A549 (cell line): ENCODE results near the gene ALAS1. TPM values are rescaled to one million over a fixed set of nuclear protein-coding genes. Genes with fewer than 3 reads are reported as not detected.

Experiments used
- ATAC-seq, 2 experiments: fragments of 200-7000 bp in 1 of 2; fragments of >200 bp in 1 of 2; cut with Nextera tagmentation in 1 of 2; cut with Tn5 transposase in 1 of 2; 3 replicates each; pipeline versions ENCODE4 v1.8.0 to v1.9.1; 2018 to 2020; ENCODE audit warnings: mild to moderate bottlenecking in 1 of 2, moderate library complexity in 1 of 2
- CTCF ChIA-PET: fragments of 300-600 bp; sonication (Branson Sonifier 250); formaldehyde crosslinking; extraction: SDS; loops from one replicate; lab custom pipeline; 2021; ENCODE audit warnings: antibody characterized with exemption, inconsistent platforms; lab: Yijun Ruan, JAX
- POLR2A ChIA-PET: fragments of 350-600 bp; formaldehyde crosslinking; extraction: SDS; loops from one replicate; lab custom pipeline; 2021; ENCODE audit warnings: antibody characterized with exemption, inconsistent platforms; lab: Yijun Ruan, JAX
- DNase-seq, 2 experiments: peaks; one replicate each; pipeline versions ENCODE4 v3.0.0 to v3.0.0-alpha.2; 2011 to 2016; ENCODE audit warnings: low read depth in 1 of 2, low spot score in 1 of 2
- FAIRE-seq: peaks from 2 replicates; lab custom pipeline; 2011; peaks lifted over from hg19 to GRCh38; lab: Jason Lieb, UNC
- H3K27ac ChIP-seq, 2 experiments: fragments of >200 bp; sonication (Bioruptor Twin); formaldehyde crosslinking; 3 replicates each; pipeline ENCODE4 v1.5.1; 2016 to 2017
- H3K4me1 ChIP-seq: fragments of >200 bp; sonication (Bioruptor Twin); formaldehyde crosslinking; 3 replicates; pipeline ENCODE4 v1.6.1; 2016
- H3K4me2 ChIP-seq: fragments of >200 bp; sonication (Bioruptor Twin); formaldehyde crosslinking; 3 replicates; pipeline ENCODE4 v1.6.1; 2016
- H3K4me3 ChIP-seq: fragments of >200 bp; sonication (Bioruptor Twin); formaldehyde crosslinking; 3 replicates; pipeline ENCODE4 v1.5.1; 2016
- H3K9me3 ChIP-seq: fragments of >200 bp; sonication (Bioruptor Twin); formaldehyde crosslinking; 3 replicates; pipeline ENCODE4 v1.6.1; 2016
- CBX8 ChIP-seq: fragments of 200-600 bp; sonication (generic); IDR thresholded peaks from 2 replicates; pipeline ENCODE4 v1.6.1; 2016
- CHD2 ChIP-seq: fragments of 150-350 bp; IDR thresholded peaks from 2 replicates; pipeline ENCODE4 v1.6.1; 2014; ENCODE audit warnings: low read length; ENCODE audit not compliant: partially characterized antibody
- FOSL2 ChIP-seq, 2 experiments: fragments of 450-650 bp in 1 of 2; fragments of >200 bp in 1 of 2; sonication (Bioruptor Twin) in 1 of 2; formaldehyde crosslinking; IDR thresholded peaks; 2 replicates each; pipeline versions ENCODE4 v1.5.0 to v1.6.1; 2016 to 2020; ENCODE audit warnings: mild to moderate bottlenecking in 1 of 2, moderate library complexity in 1 of 2
- FOXS1 ChIP-seq: fragments of 250-450 bp; sonication (Bioruptor Pico); IDR thresholded peaks from 2 replicates; pipeline ENCODE4 v1.5.0; 2020; ENCODE audit warnings: mild to moderate bottlenecking, moderate library complexity
- HEYL ChIP-seq: fragments of 250-450 bp; sonication (Bioruptor Pico); IDR thresholded peaks from 2 replicates; pipeline ENCODE4 v1.8.0; 2021; ENCODE audit warnings: mild to moderate bottlenecking, moderate library complexity
- HMGXB4 ChIP-seq: fragments of 250-450 bp; sonication (Bioruptor Pico); IDR thresholded peaks from 2 replicates; pipeline ENCODE4 v1.5.0; 2021; ENCODE audit warnings: mild to moderate bottlenecking, moderate library complexity, borderline replicate concordance
- HOXB5 ChIP-seq: fragments of 250-450 bp; sonication (Bioruptor Pico); IDR thresholded peaks from 2 replicates; pipeline ENCODE4 v1.5.0; 2020; ENCODE audit warnings: mild to moderate bottlenecking, moderate library complexity
- KDM1A ChIP-seq: fragments of 200-600 bp; sonication (generic); IDR thresholded peaks from 2 replicates; pipeline ENCODE4 v1.6.1; 2016; ENCODE audit warnings: low read depth, mild to moderate bottlenecking
- KDM5A ChIP-seq: fragments of 200-600 bp; sonication (generic); IDR thresholded peaks from 2 replicates; pipeline ENCODE4 v1.6.1; 2016; ENCODE audit warnings: antibody characterized with exemption, mild to moderate bottlenecking
- MAFK ChIP-seq: fragments of 450-650 bp; IDR thresholded peaks from 2 replicates; pipeline ENCODE4 v1.6.1; 2014; ENCODE audit not compliant: partially characterized antibody
- MYC ChIP-seq: IDR thresholded peaks from 2 replicates; pipeline ENCODE4 v1.6.1; 2012; ENCODE audit warnings: mild to moderate bottlenecking, inconsistent platforms, low read length, improper control_type of control experiment, borderline replicate concordance
- NPAS2 ChIP-seq: fragments of 250-450 bp; sonication (Bioruptor Pico); IDR thresholded peaks from 2 replicates; pipeline ENCODE4 v1.8.0; 2022; ENCODE audit warnings: mild to moderate bottlenecking, moderate library complexity, borderline replicate concordance
- PHF8 ChIP-seq: fragments of 200-600 bp; sonication (generic); IDR thresholded peaks from 2 replicates; pipeline ENCODE4 v1.6.1; 2016; ENCODE audit warnings: low read depth, mild to moderate bottlenecking, antibody characterized with exemption, moderate library complexity, borderline replicate concordance
- POLR2AphosphoS2 ChIP-seq: conservative IDR thresholded peaks from 2 replicates; pipeline ENCODE4 v1.6.1; 2012; ENCODE audit warnings: low read length, improper control_type of control experiment, inconsistent platforms
- RAD21 ChIP-seq, 2 experiments: fragments of >200 bp in 1 of 2; sonication (Bioruptor Twin) in 1 of 2; formaldehyde crosslinking in 1 of 2; IDR thresholded peaks in 1 of 2; conservative IDR thresholded peaks in 1 of 2; 2 replicates in 1 of 2; 3 replicates in 1 of 2; pipeline ENCODE4 v1.6.1; 2012 to 2018; ENCODE audit warnings: inconsistent platforms in 1 of 2
- SMC3 ChIP-seq: fragments of >200 bp; sonication (Bioruptor Twin); formaldehyde crosslinking; IDR thresholded peaks from 3 replicates; pipeline ENCODE4 v1.6.1; 2018; ENCODE audit warnings: inconsistent platforms
- USF2 ChIP-seq: fragments of 450-650 bp; IDR thresholded peaks from 2 replicates; pipeline ENCODE4 v1.6.1; 2014; ENCODE audit warnings: antibody characterized with exemption
- ZFP36 ChIP-seq: fragments of 450-650 bp; IDR thresholded peaks from 2 replicates; pipeline ENCODE4 v1.6.1; 2014; ENCODE audit warnings: borderline replicate concordance; ENCODE audit not compliant: partially characterized antibody
- WGBS: methylation state at CpG from one replicate; pipeline ENCODE4 v1.1.6; 2017; ENCODE audit errors: missing lambda C conversion rate; 5-methylcytosine and 5-hydroxymethylcytosine counted together
- polyA plus RNA-seq, 4 experiments: library from polyadenylated mRNA; depleted of rRNA in 3 of 4; stranded (reverse); fragments of >200 nt; fragmentation: RNase III in 1 of 4; extraction: RNeasy Plus Mini Kit Qiagen cat#74134 plus additional on column Dnase treatment in 1 of 4; gene quantifications; 2 replicates in 3 of 4; 3 replicates in 1 of 4; pipeline ENCODE4 v1.2.3, GENCODE V29; 2011 to 2017
- TF ChIP-seq, protein P1 (sequence below): fragments of 150-350 bp; IDR thresholded peaks from 2 replicates; pipeline ENCODE4 v1.6.1; 2014; ENCODE audit warnings: low read depth, mild to moderate bottlenecking, low read length

Gene ALAS1
- polyA plus RNA-seq, 2 of the 4 experiments (the other 2 are of a cell fraction): 56.8 to 63.7 TPM

GRCh38 chr3:52238761-52239701 lies 41.1 kb downstream of the ALAS1 start, which contains the start of gene TWF2 (continued):
- TF ChIP-seq HMGXB4 (CRISPR knock-in tag) (0 out of 2 replicates have a peak, but pooled peaks have one; percentile 19), HOXB5 (CRISPR knock-in tag) (no peak), MAFK (no peak), POLR2AphosphoS2 (no peak), USF2 (no peak), ZFP36 (no peak), CBX8 (no peak), PHF8 (peak; percentile 17; the same call in 1 of the 2 replicates), HEYL (CRISPR knock-in tag) (no peak), KDM1A (no peak), RAD21 (conservative IDR thresholded peaks at IDR 0.05 in 1 of 2, IDR thresholded peaks at IDR 0.05 in 1 of 2) (no peak), FOXS1 (no peak), MYC (no peak)

DNA sequence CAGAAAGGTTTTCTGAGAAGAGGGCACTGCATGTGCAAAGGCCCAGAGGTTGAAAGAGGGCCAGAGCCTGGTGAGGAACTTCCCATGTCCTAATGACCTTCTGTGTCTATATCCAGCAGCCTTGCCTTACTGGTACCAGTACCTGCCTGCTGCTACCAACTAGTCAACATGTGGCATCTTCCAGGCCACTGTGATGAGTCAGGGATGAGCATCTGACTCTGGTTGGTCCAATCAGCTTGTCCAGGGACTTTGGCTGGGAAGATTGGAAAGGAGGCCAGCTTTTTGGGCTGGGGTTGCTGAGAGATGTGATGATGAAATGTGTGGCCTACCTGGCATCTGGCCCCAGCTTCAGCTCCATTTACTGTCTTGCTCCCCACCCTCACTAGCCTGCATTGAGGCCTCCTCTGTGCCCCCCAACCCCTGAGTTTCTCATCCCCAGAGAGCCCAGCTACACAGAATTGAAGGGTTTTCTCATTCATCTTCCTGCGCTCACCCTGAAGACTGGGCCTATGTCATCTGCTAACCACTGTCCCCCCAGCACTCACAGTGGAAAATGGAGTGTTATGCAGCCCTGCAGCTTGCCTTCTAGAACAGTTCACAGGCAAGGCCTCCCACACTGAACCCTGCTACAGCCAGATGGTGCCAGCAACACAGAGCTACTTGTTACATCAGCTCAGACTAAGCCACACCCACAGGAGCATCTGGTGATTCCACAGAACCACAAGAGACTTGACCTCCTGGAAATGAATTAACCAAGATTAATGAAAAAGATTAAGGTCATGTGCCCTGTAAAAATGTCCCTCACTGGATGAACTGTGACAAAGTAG lies 42.3 kb downstream of the ALAS1 start:
- WGBS: 100% methylated on average over 1 of the region's 1 CpG
- TF ChIP-seq FOSL2 (IDR thresholded peaks at IDR 0.05) (no peak), FOSL2 (CRISPR knock-in tag; IDR thresholded peaks at IDR 0.05) (0 out of 2 replicates have a peak, but pooled peaks have one; percentile 12), CHD2 (no peak)
- peak overlapping the region; percentile 79 for H3K4me2 ChIP-seq
- H3K4me1 ChIP-seq: peaks cover 37% of the 10 kb centered on the region
- POLR2A ChIA-PET: interaction anchor here (1.4 kb wide), 1 partner anchor 38 kb away, joined by 7 read pairs; the partner anchor contains the start of gene WDR82
- DNase-seq (peak in 1 of 2 experiments; percentile 49), FAIRE-seq (no peak), ATAC-seq (0 out of 6 replicates have a peak, but pooled peaks of 1 of the 2 experiments have one; percentile 7)
- no peaks in the 10 kb centered on the region for H3K9me3 ChIP-seq
- CTCF ChIA-PET: interaction anchor here (0.7 to 1.8 kb wide), 5 partner anchors 9 to 207 kb away, joined by 3 to 10 read pairs (median 4); no protein-coding TSS in a partner anchor
- H3K4me3 ChIP-seq: peak overlapping the region; percentile 96
- H3K27ac ChIP-seq: peak overlapping the region; percentile 98; a peak in 3 of 6 replicates

DNA sequence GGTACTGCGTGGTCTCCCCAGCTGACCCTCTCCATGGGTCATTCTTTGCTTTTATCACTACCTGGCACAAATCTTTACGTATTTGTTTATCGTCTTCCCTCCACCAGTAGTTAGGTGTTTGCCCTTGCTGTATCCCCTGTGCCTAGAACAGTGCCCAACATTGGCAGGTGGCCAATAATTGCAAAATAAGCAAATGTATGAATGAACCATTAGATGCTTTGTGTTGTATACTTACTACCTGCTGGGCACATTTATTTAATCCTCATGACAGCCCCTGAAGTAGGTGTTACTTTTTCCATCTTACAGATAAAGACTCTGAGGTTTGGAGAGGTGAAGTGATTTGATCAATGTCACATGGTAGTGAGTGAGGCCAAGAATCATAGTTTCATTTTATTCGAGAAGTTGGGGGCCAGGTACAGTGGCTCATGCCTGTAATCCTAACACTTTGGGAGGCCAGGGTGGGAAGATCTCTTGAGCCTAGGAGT lies 43.0 kb downstream of the ALAS1 start:
- POLR2A ChIA-PET: interaction anchor here (1.4 kb wide), 1 partner anchor 38 kb away, joined by 7 read pairs; the partner anchor contains the start of gene WDR82
- no peak for DNase-seq

More for the DNA sequence above, 43.0 kb downstream of the ALAS1 start:
- 94% methylated on average over 4 of the region's 4 CpGs for WGBS
- Histone ChIP-seq H3K9me3 (no peaks in the 10 kb centered on the region), H3K4me1 (peaks cover 38% of the 10 kb centered on the region), H3K27ac (no peak overlapping the region), H3K4me2 (no peak overlapping the region), H3K4me3 (no peak overlapping the region)
- CTCF ChIA-PET: interaction anchor here (0.7 to 1.8 kb wide), 5 partner anchors 10 to 206 kb away, joined by 3 to 10 read pairs (median 4); no protein-coding TSS in a partner anchor
- ATAC-seq: no peak
- no peak for TF ChIP-seq FOXS1
- TF ChIP-seq KDM5A: no peak
- TF ChIP-seq, protein P1, sequence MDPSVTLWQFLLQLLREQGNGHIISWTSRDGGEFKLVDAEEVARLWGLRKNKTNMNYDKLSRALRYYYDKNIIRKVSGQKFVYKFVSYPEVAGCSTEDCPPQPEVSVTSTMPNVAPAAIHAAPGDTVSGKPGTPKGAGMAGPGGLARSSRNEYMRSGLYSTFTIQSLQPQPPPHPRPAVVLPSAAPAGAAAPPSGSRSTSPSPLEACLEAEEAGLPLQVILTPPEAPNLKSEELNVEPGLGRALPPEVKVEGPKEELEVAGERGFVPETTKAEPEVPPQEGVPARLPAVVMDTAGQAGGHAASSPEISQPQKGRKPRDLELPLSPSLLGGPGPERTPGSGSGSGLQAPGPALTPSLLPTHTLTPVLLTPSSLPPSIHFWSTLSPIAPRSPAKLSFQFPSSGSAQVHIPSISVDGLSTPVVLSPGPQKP: no peak
- TF ChIP-seq NPAS2 (CRISPR knock-in tag): no peak
- TF ChIP-seq FOSL2 (IDR thresholded peaks at IDR 0.05): no peak
- no peak for TF ChIP-seq FOSL2 (CRISPR knock-in tag; IDR thresholded peaks at IDR 0.05)
- TF ChIP-seq SMC3: no peak
- FAIRE-seq: no peak
